IMR-90 (cell line): ENCODE data around the gene ZFP36L1.

Experiments used
- BHLHE40 ChIP-seq: fragments of 150-350 bp; IDR thresholded peaks from 2 replicates; pipeline ENCODE4 v1.6.1; 2016; ENCODE audit warnings: mild to moderate bottlenecking, low read depth, low read length
- CEBPB ChIP-seq: IDR thresholded peaks from 2 replicates; pipeline ENCODE4 v1.6.1; 2012; ENCODE audit warnings: low read depth, low read length, improper control_type of control experiment
- CHD1 ChIP-seq: IDR thresholded peaks from 2 replicates; pipeline ENCODE4 v1.6.1; 2012; ENCODE audit warnings: low read depth, low read length, improper control_type of control experiment
- MAZ ChIP-seq: IDR thresholded peaks from 2 replicates; pipeline ENCODE4 v1.6.1; 2012; ENCODE audit warnings: low read depth, mild to moderate bottlenecking, low read length, improper control_type of control experiment, moderate library complexity, borderline replicate concordance
- MXI1 ChIP-seq: IDR thresholded peaks from 2 replicates; pipeline ENCODE4 v1.6.1; 2012; ENCODE audit warnings: low read depth, mild to moderate bottlenecking, low read length, moderate library complexity, borderline replicate concordance
- NFE2L2 ChIP-seq: fragments of 150-350 bp; IDR thresholded peaks from 2 replicates; pipeline ENCODE4 v1.6.1; 2016; ENCODE audit warnings: low read depth, mild to moderate bottlenecking, low read length
- POLR2A ChIP-seq: IDR thresholded peaks from 2 replicates; pipeline ENCODE4 v1.6.1; 2012; ENCODE audit warnings: mild to moderate bottlenecking, low read depth, low read length
- RAD21 ChIP-seq: IDR thresholded peaks from 2 replicates; pipeline ENCODE4 v1.6.1; 2012; ENCODE audit warnings: low read length, improper control_type of control experiment
- RCOR1 ChIP-seq: IDR thresholded peaks from 2 replicates; pipeline ENCODE4 v1.6.1; 2012; ENCODE audit warnings: mild to moderate bottlenecking, low read length, improper control_type of control experiment; ENCODE audit not compliant: insufficient replicate concordance
- SMC3 ChIP-seq: fragments of 150-350 bp; IDR thresholded peaks from 2 replicates; pipeline ENCODE4 v1.6.1; 2016; ENCODE audit warnings: low read depth, mild to moderate bottlenecking, antibody characterized with exemption, low read length, moderate library complexity
- TF ChIP-seq, protein P1 (sequence below): conservative IDR thresholded peaks from 2 replicates; pipeline ENCODE4 v1.5.1; 2012; ENCODE audit warnings: mild to moderate bottlenecking, low read depth, low read length, improper control_type of control experiment
- TF ChIP-seq, protein P2 (sequence below): fragments of 150-350 bp; IDR thresholded peaks from 2 replicates; pipeline ENCODE4 v1.6.1; 2016; ENCODE audit warnings: low read depth, mild to moderate bottlenecking, low read length, moderate library complexity, borderline replicate concordance
- TF ChIP-seq, protein P3 (sequence below): fragments of 150-350 bp; IDR thresholded peaks from 2 replicates; pipeline ENCODE4 v1.6.1; 2017; ENCODE audit warnings: mild to moderate bottlenecking, antibody characterized with exemption, low read length, low read depth

DNA sequence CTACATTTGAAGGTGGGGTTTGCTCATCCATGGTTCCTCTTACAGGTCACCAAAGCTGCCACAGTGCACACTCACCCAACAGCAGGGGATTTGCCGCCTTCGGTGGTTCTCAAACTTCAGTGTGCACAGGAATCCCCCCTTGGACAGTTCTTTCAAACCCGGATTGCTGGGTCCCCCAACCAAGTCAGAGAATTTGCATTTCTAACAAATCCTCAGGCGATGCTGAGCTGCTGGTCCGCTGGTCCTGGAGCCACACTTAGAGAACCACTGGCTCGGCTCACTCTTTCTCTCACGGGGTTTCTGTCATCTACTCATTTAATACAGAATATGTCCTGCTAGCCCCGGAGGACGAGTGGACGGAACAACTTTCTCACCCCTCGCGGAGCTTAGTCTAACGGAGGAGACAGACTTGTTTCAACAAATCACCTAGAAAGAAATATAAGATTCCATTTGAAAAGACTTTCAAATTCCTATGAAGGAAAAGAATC is 24.1 kb upstream of the ZFP36L1 start:
- TF ChIP-seq RCOR1 (no peak), POLR2A (no peak), RAD21 (no peak), CEBPB (no peak), BHLHE40 (no peak), CHD1 (no peak), MXI1 (no peak), MAZ (no peak), NFE2L2 (no peak), SMC3 (no peak)
- TF ChIP-seq, protein P1, sequence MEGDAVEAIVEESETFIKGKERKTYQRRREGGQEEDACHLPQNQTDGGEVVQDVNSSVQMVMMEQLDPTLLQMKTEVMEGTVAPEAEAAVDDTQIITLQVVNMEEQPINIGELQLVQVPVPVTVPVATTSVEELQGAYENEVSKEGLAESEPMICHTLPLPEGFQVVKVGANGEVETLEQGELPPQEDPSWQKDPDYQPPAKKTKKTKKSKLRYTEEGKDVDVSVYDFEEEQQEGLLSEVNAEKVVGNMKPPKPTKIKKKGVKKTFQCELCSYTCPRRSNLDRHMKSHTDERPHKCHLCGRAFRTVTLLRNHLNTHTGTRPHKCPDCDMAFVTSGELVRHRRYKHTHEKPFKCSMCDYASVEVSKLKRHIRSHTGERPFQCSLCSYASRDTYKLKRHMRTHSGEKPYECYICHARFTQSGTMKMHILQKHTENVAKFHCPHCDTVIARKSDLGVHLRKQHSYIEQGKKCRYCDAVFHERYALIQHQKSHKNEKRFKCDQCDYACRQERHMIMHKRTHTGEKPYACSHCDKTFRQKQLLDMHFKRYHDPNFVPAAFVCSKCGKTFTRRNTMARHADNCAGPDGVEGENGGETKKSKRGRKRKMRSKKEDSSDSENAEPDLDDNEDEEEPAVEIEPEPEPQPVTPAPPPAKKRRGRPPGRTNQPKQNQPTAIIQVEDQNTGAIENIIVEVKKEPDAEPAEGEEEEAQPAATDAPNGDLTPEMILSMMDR: no peak
- TF ChIP-seq, protein P2, sequence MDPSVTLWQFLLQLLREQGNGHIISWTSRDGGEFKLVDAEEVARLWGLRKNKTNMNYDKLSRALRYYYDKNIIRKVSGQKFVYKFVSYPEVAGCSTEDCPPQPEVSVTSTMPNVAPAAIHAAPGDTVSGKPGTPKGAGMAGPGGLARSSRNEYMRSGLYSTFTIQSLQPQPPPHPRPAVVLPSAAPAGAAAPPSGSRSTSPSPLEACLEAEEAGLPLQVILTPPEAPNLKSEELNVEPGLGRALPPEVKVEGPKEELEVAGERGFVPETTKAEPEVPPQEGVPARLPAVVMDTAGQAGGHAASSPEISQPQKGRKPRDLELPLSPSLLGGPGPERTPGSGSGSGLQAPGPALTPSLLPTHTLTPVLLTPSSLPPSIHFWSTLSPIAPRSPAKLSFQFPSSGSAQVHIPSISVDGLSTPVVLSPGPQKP: no peak
- TF ChIP-seq, protein P3, sequence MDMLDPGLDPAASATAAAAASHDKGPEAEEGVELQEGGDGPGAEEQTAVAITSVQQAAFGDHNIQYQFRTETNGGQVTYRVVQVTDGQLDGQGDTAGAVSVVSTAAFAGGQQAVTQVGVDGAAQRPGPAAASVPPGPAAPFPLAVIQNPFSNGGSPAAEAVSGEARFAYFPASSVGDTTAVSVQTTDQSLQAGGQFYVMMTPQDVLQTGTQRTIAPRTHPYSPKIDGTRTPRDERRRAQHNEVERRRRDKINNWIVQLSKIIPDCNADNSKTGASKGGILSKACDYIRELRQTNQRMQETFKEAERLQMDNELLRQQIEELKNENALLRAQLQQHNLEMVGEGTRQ: no peak
